K562 (cell line): ENCODE data around the gene FLAD1. TPM values are rescaled to one million over a fixed set of nuclear protein-coding genes. Genes with fewer than 3 reads are reported as not detected.

ENCODE experiments used
- ASH1L ChIP-seq: fragments of 450-650 bp; IDR thresholded peaks from 2 replicates; pipeline ENCODE4 v1.6.1; 2018; ENCODE audit warnings: borderline replicate concordance, mild to moderate bottlenecking, low read depth; ENCODE audit not compliant: partially characterized antibody
- CC2D1A ChIP-seq: fragments of 450-650 bp; IDR thresholded peaks from 2 replicates; pipeline ENCODE4 v1.6.1; 2017; ENCODE audit warnings: mild to moderate bottlenecking
- DIDO1 ChIP-seq: fragments of 450-650 bp; IDR thresholded peaks from 2 replicates; pipeline ENCODE4 v1.6.1; 2016; ENCODE audit warnings: low read depth, missing biosample characterization, missing genetic modification characterization
- DLX4 ChIP-seq: fragments of 250-450 bp; sonication (Bioruptor Pico); IDR thresholded peaks from 2 replicates; pipeline ENCODE4 v1.6.1; 2021; ENCODE audit warnings: mild to moderate bottlenecking
- ESRRB ChIP-seq: fragments of 250-450 bp; sonication (Bioruptor Pico); IDR thresholded peaks from 2 replicates; pipeline ENCODE4 v1.5.0; 2020; ENCODE audit warnings: mild to moderate bottlenecking, moderate library complexity, borderline replicate concordance
- FOXK2 ChIP-seq, 2 experiments: fragments of 450-650 bp; IDR thresholded peaks in 1 of 2; conservative IDR thresholded peaks in 1 of 2; 2 replicates each; pipeline ENCODE4 v1.6.1; 2016; ENCODE audit warnings: low read depth in 2 of 2, mild to moderate bottlenecking in 1 of 2
- GABPA ChIP-seq: fragments of 200-800 bp; sonication (Bioruptor generic); conservative IDR thresholded peaks from 2 replicates; pipeline ENCODE4 v1.6.1; 2016; ENCODE audit warnings: low read depth, missing genetic modification characterization, missing compliant biosample characterization
- ILF3 ChIP-seq: fragments of 450-650 bp; IDR thresholded peaks from 2 replicates; pipeline ENCODE4 v1.6.1; 2018; ENCODE audit warnings: antibody characterized with exemption, mild to moderate bottlenecking, moderate library complexity, borderline replicate concordance
- KAT8 ChIP-seq: fragments of 450-650 bp; IDR thresholded peaks from 2 replicates; pipeline ENCODE4 v1.6.1; 2016; ENCODE audit warnings: low read depth, mild to moderate bottlenecking
- KLF13 ChIP-seq: fragments of 450-650 bp; IDR thresholded peaks from 2 replicates; pipeline ENCODE4 v1.6.1; 2016; ENCODE audit warnings: missing genetic modification characterization, low read depth, mild to moderate bottlenecking, missing compliant biosample characterization, moderate library complexity, borderline replicate concordance
- MBD2 ChIP-seq: sonication (generic); IDR thresholded peaks from 2 replicates; pipeline ENCODE4 v1.6.1; 2016; ENCODE audit warnings: low read depth, borderline replicate concordance
- MYNN ChIP-seq, 2 experiments: sonication (generic); formaldehyde crosslinking in 1 of 2; IDR thresholded peaks; 2 replicates each; pipeline versions ENCODE4 v1.5.0 to v1.6.1; 2016 to 2020; ENCODE audit warnings: antibody characterized with exemption in 1 of 2, missing genetic modification reagents in 1 of 2
- NFRKB ChIP-seq: fragments of 450-650 bp; IDR thresholded peaks from 2 replicates; pipeline ENCODE4 v1.6.1; 2016; ENCODE audit warnings: low read depth
- NUFIP1 ChIP-seq: fragments of 450-650 bp; IDR thresholded peaks from 2 replicates; pipeline ENCODE4 v1.6.1; 2018; ENCODE audit not compliant: partially characterized antibody
- PPARD ChIP-seq: fragments of 250-450 bp; sonication (Bioruptor Pico); IDR thresholded peaks from 2 replicates; pipeline ENCODE4 v1.8.0; 2022; ENCODE audit warnings: inconsistent platforms, mild to moderate bottlenecking, moderate library complexity
- SMARCB1 ChIP-seq: IDR thresholded peaks from 2 replicates; pipeline ENCODE4 v1.6.1; 2011; ENCODE audit warnings: improper control_type of control experiment, low read depth; ENCODE audit not compliant: insufficient read length
- SREBF1 ChIP-seq: fragments of 150-350 bp; IDR thresholded peaks from 2 replicates; pipeline ENCODE4 v1.6.1; 2014; ENCODE audit warnings: antibody characterized with exemption, low read depth, low read length, borderline replicate concordance
- STAT5B ChIP-seq: fragments of 250-450 bp; sonication (Bioruptor Pico); IDR thresholded peaks from 2 replicates; pipeline ENCODE4 v1.8.0; 2021; ENCODE audit warnings: mild to moderate bottlenecking, inconsistent platforms
- TARDBP ChIP-seq: fragments of 450-650 bp; IDR thresholded peaks from 2 replicates; pipeline ENCODE4 v1.6.1; 2016
- TCFL5 ChIP-seq: fragments of 250-450 bp; sonication (Bioruptor Pico); conservative IDR thresholded peaks from 2 replicates; pipeline ENCODE4 v1.6.1; 2021; ENCODE audit warnings: mild to moderate bottlenecking, moderate library complexity, matching md5 sums
- TEAD4 ChIP-seq, 2 experiments: sonication (generic) in 1 of 2; formaldehyde crosslinking in 1 of 2; IDR thresholded peaks; 2 replicates each; pipeline versions ENCODE4 v1.6.1 to v1.8.0; 2012 to 2022; ENCODE audit warnings: borderline replicate concordance in 1 of 2, inconsistent platforms in 1 of 2, low read length in 1 of 2, mild to moderate bottlenecking in 1 of 2, missing genetic modification reagents in 1 of 2
- TFAM ChIP-seq: fragments of 250-450 bp; sonication (Bioruptor Pico); conservative IDR thresholded peaks from 2 replicates; pipeline ENCODE4 v1.5.0; 2021; ENCODE audit warnings: mild to moderate bottlenecking, moderate library complexity
- TGIF2 ChIP-seq: sonication (generic); formaldehyde crosslinking; IDR thresholded peaks from 2 replicates; pipeline ENCODE4 v1.8.1; 2022; ENCODE audit warnings: mild to moderate bottlenecking, missing genetic modification reagents, moderate library complexity
- ZBTB17 ChIP-seq: fragments of 450-650 bp; formaldehyde crosslinking; IDR thresholded peaks from 2 replicates; pipeline ENCODE4 v1.4.0; 2020; ENCODE audit warnings: mild to moderate bottlenecking
- ZNF24 ChIP-seq: fragments of 450-650 bp; IDR thresholded peaks from 2 replicates; pipeline ENCODE4 v1.6.1; 2016
- ZNF354B ChIP-seq: fragments of 250-450 bp; sonication (Bioruptor Pico); IDR thresholded peaks from 2 replicates; pipeline ENCODE4 v1.4.0; 2020
- ZNF384 ChIP-seq: IDR thresholded peaks from 2 replicates; pipeline ENCODE4 v1.6.1; 2012; ENCODE audit warnings: low read depth, low read length, improper control_type of control experiment
- ZNF561 ChIP-seq: fragments of 450-650 bp; formaldehyde crosslinking; conservative IDR thresholded peaks from 2 replicates; pipeline ENCODE4 v1.4.0; 2020; ENCODE audit warnings: mild to moderate bottlenecking, moderate library complexity
- polyA plus RNA-seq, 8 experiments: library from polyadenylated mRNA; depleted of rRNA in 4 of 8; stranded (reverse) in 5 of 8; unstranded in 3 of 8; fragments of >200 nt; fragmentation: Nextera tagmentation in 2 of 8; fragmentation: Illumina TruSeq in 1 of 8; extraction: Ambion mirVana in 2 of 8; extraction: Trizol in 1 of 8; gene quantifications; 2 replicates each; pipeline versions ENCODE4 v1.2.1 to v1.2.3, GENCODE V29; 2011 to 2014; ENCODE audit warnings: inconsistent platforms in 1 of 8, missing spikeins in 1 of 8
- total RNA-seq, 7 experiments: library from RNA; depleted of rRNA in 6 of 7; stranded (reverse); fragments of >200 nt in 6 of 7; fragmentation: Illumina TruSeq in 2 of 7; extraction: Trizol in 2 of 7; gene quantifications; 2 replicates each; pipeline versions ENCODE4 v1.2.1 to v1.2.3, GENCODE V29; 2011 to 2021; ENCODE audit warnings: low replicate concordance in 1 of 7
- TF ChIP-seq, protein P1 (sequence below), 2 experiments: IDR thresholded peaks; 2 replicates each; pipeline ENCODE4 v1.6.1; 2012; ENCODE audit warnings: improper control_type of control experiment in 2 of 2, low read depth in 2 of 2, low read length in 2 of 2, borderline replicate concordance in 1 of 2

The FLAD1 gene
- total and polyA plus RNA-seq, 9 of the 15 experiments (the other 6 are each of a cell fraction or from before 2014, with no cell fraction given) = 24.9 to 85.8 (median 67.0) TPM

DNA sequence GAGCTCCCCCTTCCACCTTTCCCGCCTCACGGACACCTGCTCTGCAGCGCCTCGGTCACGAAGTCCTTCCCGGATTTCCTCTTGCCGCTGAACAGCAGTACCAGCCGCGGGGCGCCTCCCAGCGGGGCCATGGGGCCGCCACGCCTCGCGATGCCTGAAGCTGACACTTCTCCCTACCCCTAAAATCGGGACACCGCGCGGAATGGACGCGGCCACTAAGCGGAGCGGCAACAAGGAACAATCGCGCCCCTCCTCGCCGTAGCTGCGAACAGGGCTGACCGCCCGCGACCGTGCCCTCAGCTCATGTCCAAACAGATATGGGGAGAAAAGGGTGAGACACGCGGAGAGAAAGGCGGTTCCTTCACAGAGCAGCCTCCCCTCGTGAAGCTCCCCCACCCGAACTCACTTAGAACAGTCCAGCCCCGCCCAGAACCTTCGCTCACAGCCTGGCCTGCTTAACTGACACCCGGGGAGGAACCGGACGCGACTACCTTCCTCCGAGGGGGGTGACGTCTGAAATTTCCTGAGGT is 46.5 kb upstream of the FLAD1 start, which contains the start of gene PMVK (continued):
- TF ChIP-seq, protein P1, sequence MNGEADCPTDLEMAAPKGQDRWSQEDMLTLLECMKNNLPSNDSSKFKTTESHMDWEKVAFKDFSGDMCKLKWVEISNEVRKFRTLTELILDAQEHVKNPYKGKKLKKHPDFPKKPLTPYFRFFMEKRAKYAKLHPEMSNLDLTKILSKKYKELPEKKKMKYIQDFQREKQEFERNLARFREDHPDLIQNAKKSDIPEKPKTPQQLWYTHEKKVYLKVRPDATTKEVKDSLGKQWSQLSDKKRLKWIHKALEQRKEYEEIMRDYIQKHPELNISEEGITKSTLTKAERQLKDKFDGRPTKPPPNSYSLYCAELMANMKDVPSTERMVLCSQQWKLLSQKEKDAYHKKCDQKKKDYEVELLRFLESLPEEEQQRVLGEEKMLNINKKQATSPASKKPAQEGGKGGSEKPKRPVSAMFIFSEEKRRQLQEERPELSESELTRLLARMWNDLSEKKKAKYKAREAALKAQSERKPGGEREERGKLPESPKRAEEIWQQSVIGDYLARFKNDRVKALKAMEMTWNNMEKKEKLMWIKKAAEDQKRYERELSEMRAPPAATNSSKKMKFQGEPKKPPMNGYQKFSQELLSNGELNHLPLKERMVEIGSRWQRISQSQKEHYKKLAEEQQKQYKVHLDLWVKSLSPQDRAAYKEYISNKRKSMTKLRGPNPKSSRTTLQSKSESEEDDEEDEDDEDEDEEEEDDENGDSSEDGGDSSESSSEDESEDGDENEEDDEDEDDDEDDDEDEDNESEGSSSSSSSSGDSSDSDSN (IDR thresholded peaks at IDR 0.05; ENCODE audit: borderline replicate concordance in 1 of 2, low read depth in 2 of 2, low read length in 2 of 2) = peak; percentile 11 to 65; a peak in 1 of 4 replicates
- TF ChIP-seq ZNF384 (no peak; the same call in 1 of the 2 replicates), ESRRB (CRISPR knock-in tag) (no peak), NUFIP1 (peak; percentile 50), TARDBP (peak; percentile 99), TGIF2 (no peak), DIDO1 (tag) (0 out of 2 replicates have a peak, but pooled peaks have one; percentile 39), DLX4 (CRISPR knock-in tag) (no peak), MYNN (IDR thresholded peaks at IDR 0.05) (no peak), MYNN (CRISPR knock-in tag; IDR thresholded peaks at IDR 0.05) (no peak), ZNF24 (no peak), ILF3 (no peak), PPARD (no peak), ZBTB17 (CRISPR knock-in tag) (peak; percentile 77), ZNF354B (no peak), FOXK2 (conservative IDR thresholded peaks at IDR 0.05 in 1 of 2, IDR thresholded peaks at IDR 0.05 in 1 of 2; ENCODE audit: low read depth in 2 of 2) (peak in 1 of 2 experiments; percentile 98), TFAM (no peak), CC2D1A (no peak), TEAD4 (IDR thresholded peaks at IDR 0.05; ENCODE audit: low read length) (peak; percentile 34; the same call in 1 of the 2 replicates), TEAD4 (CRISPR knock-in tag; IDR thresholded peaks at IDR 0.05; ENCODE audit: borderline replicate concordance) (peak; percentile 73; the same call in 1 of the 2 replicates), KAT8 (no peak), TCFL5 (CRISPR knock-in tag) (no peak), SREBF1 (0 out of 2 replicates have a peak, but pooled peaks have one; percentile 74), STAT5B (CRISPR knock-in tag) (no peak), NFRKB (peak; percentile 86; the same call in 1 of the 2 replicates), GABPA (tag) (peak; percentile 78), MBD2 (no peak; the same call in 1 of the 2 replicates), SMARCB1 (no peak), ASH1L (no peak), KLF13 (peak; percentile 15; the same call in 1 of the 2 replicates), ZNF561 (CRISPR knock-in tag) (no peak)
